ENCODE data around the gene BAZ1A. TPM values are rescaled to one million over a fixed set of nuclear protein-coding genes. Genes with fewer than 3 reads are reported as not detected.
"Not testable (repeated sequence)": the region's sequence is repeated elsewhere in the genome, so short reads cannot be mapped to it uniquely, and the experiment has no call there.

Gene BAZ1A
- total RNA-seq, 1 donor from 2014 or later, result 5.6 TPM

DNA sequence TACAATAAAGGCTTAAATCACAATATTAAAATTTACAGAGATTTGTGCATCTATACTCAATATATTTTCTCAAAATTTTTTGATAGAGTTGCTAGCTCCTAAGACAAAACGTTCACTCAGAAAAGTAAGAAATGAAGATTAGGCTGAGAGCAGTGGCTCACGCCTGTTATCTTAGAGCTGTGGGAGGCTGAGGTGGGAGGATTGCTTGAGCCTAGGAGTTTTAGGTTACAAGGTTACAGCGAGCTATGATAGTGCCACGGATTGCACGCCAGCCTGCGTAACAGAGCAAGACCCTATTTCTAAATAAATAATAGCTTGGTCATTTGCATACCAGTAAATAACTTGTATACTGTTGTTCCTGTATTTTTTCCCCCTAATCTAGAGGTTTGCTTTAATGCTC lies 125.8 kb downstream of the BAZ1A start:
- ATAC-seq (no peak), DNase-seq (ENCODE audit: missing footprints) (no peak)
- intact Hi-C loops (cut with DNase I), result no loop called here

GRCh38 chr14:34742270-34743115 lies 132.7 kb downstream of the BAZ1A start:
- ATAC-seq, result no peak
- DNase-seq (ENCODE audit: missing footprints), result no peak
- intact Hi-C loops (cut with DNase I), result no loop called here

DNA sequence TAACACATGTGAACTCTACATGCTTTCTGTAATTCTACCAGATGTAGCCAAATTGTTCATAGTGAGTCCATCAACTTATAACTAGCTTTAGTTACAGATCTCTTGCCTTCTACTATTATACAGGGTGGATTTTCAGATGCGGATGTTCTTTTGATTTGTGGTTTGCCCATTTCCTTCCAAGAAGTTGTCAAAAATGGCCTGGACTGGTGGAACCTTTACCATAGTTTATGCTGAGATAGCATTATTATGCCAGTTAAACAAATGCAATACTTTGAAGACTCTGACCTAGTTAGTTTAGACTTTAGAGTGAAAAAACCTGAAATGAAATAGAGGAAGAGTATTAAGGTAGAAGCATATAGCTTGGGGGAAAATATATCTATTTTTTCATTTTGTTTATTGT lies 133.3 kb downstream of the BAZ1A start:
- ATAC-seq (no peak), DNase-seq (ENCODE audit: missing footprints) (no peak)
- intact Hi-C loops (cut with DNase I), result no loop called here

DNA sequence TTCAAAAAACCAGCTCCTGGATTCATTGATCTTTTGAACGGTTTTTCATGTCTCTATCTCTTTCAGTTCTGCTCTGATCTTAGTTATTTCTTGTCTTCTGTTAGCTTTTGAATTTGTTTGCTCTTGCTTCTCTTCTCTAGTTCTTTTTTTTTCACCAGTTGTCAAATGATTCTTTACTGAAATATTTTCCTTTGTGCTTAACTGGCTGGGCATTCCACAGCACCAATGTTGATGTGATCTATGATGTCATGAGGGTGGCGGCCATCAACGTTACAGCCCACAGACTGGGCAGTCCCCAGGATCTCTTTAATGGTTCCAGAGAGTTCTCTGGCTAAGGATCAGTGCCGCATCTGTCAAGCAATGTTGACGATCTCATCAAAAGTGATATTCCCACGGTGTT lies 135.0 kb downstream of the BAZ1A start:
- ATAC-seq; intact Hi-C loops (cut with DNase I); DNase-seq (ENCODE audit: missing footprints): not testable (repeated sequence)

DNA sequence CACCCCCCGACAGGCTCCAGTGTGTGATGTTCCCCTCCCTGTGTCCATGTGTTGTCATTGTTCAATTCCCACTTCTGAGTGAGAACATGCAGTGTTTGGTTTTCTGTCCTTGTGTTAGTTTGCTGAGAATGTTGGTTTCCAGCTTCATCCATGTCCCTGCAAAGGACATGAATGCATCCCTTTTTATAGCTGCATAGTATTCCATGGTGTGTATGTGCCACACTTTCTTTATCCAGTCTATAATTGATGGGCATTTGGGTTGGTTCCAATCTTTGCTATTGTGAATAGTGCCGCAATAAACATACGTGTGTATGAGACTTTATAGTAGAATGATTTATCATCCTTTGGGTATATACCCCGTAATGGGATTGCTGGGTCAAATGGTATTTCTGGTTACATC lies 138.1 kb downstream of the BAZ1A start:
- not testable (repeated sequence) for ATAC-seq

DNA sequence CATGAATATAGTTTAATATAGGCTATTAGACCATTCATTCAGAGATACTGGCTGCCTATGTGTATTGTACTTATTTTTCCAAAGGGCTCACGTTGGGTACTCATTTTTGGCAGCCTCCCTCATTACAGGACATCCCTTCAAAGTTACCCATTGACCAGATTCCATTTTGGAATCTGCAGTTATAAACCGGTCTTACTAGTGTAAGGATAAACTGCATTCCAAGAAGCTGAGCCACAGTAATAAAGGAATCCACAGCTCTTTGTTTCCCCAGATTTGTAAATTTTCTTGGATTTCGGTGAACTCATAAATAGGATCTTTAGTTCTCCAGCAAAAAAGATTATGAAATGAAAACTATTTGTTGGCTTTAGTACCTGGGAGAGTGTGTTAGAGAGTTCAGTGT lies 141.9 kb downstream of the BAZ1A start:
- ATAC-seq, result no peak

More for the DNA sequence above, 138.1 kb downstream of the BAZ1A start:
- intact Hi-C loops (cut with DNase I); DNase-seq (ENCODE audit: missing footprints): not testable (repeated sequence)

DNA sequence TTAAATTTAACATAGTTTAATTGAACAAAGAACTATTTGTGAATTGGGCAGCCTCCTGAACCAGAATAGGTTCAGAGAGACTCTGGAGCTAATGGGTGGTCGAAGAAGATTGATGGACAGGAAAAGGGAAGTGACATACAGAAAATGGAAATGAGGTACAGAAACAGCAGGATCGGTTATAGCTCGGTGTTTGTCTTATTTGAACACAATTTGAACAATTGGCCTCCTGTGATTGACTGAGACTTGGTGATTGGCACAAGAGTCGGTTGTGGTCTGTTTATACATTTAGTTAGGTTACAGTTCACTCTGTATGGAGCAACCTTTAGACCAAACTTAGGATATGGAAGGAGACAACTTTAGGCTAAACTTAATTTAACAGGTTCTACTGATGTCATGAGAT lies 142.4 kb downstream of the BAZ1A start:
- no peak for ATAC-seq
- no peak for DNase-seq (ENCODE audit: missing footprints)
- intact Hi-C loops (cut with DNase I), result no loop called here

More for the DNA sequence above, 141.9 kb downstream of the BAZ1A start:
- intact Hi-C loops (cut with DNase I), result no loop called here
- DNase-seq (ENCODE audit: missing footprints), result no peak

DNA sequence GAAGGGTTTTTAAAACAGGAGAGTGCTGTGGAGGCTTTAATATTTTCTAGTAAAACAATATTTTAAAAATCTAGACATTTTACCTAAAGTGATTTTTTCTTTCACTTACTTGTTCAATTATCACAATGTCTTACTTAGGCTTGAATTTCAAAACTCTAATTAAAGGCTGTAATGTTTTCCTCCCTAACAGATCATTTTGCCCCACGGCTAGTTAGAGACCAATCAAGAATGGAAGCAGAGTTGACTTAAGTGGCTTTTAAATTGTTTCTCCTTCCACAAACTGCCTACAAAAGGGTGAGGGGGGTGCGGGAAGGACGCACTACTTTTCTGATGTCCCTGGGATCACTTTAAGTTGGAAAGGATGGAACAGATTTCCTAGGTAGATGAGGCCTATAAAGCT lies 151.3 kb downstream of the BAZ1A start:
- intact Hi-C loops (cut with DNase I), result no loop called here
- DNase-seq (ENCODE audit: missing footprints) (no peak), ATAC-seq (no peak)

GRCh38 chr14:34722723-34723545 lies 152.2 kb downstream of the BAZ1A start:
- intact Hi-C loops (cut with DNase I), result no loop called here
- ATAC-seq, result peak; percentile 48
- DNase-seq (ENCODE audit: missing footprints), result no peak

- intact Hi-C loops (cut with DNase I), result no loop called here
- no peak for DNase-seq (ENCODE audit: missing footprints)
- no peak for ATAC-seq
These were observed 154.0 kb downstream of the BAZ1A start for GRCh38 chr14:34721129-34721528.

GRCh38 chr14:34718750-34719304 lies 156.3 kb downstream of the BAZ1A start:
- no peak for ATAC-seq
- DNase-seq (ENCODE audit: missing footprints), result no peak
- intact Hi-C loops (cut with DNase I), result no loop called here

- intact Hi-C loops (cut with DNase I), result loop anchor here (2.0 kb wide), 1 partner anchor 86 kb away; no protein-coding TSS in a partner anchor
- ATAC-seq (no peak), DNase-seq (ENCODE audit: missing footprints) (no peak)
These were observed 159.9 kb downstream of the BAZ1A start for GRCh38 chr14:34715127-34715863.

DNA sequence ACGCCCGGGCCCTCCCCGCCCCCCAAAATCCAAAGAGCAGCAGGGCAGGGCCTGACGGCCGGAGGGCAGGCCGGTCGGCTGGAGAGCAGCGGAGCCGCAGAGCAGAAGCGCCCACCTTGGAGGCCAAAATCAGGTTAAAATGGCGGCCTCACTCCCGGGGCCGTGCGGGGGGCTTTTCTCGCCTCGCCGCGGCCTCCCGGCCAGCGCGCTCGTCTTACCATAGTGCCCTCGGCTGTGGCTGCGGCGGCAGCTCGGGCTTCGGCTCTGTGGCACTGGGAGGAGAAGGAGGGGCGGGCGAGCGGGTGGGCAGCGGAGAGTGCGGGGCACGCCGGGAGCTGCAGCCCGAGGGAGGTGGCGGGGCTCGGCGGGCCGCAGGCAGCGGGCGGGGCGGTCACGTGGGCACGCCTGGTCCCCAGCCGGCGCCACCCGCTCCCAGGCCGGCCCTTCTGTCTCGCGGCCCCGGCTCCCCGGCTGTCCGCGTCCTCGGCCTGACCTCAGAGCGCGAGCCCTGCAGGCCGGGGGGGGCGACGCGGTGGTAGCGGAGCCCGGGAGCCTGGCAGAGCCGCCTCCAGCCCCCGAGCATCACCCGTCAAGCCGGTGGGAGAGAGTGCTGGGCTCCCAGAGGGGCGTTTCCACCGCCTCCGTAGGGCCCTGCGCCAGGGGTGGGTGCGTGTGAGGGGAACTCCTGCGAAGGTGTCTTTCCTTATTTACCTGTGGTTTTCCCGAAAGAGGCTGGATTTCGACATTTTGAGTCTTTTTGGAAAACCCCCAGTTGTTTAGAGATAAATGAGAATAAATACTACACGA lies 160.6 kb downstream of the BAZ1A start, which contains the start of gene CFL2:
Gene CFL2, minus strand, starts transcription at position 274 of the 807 bp plus-strand sequence. Its CDS starts 53 bp downstream, at position 221.
- ATAC-seq, result peak; percentile 99
- DNase-seq (ENCODE audit: missing footprints), result peak; percentile 91
- intact Hi-C loops (cut with DNase I), result loop anchor here (2.0 to 5.0 kb wide), 2 partner anchors 86 to 158 kb away; no protein-coding TSS in a partner anchor

DNA sequence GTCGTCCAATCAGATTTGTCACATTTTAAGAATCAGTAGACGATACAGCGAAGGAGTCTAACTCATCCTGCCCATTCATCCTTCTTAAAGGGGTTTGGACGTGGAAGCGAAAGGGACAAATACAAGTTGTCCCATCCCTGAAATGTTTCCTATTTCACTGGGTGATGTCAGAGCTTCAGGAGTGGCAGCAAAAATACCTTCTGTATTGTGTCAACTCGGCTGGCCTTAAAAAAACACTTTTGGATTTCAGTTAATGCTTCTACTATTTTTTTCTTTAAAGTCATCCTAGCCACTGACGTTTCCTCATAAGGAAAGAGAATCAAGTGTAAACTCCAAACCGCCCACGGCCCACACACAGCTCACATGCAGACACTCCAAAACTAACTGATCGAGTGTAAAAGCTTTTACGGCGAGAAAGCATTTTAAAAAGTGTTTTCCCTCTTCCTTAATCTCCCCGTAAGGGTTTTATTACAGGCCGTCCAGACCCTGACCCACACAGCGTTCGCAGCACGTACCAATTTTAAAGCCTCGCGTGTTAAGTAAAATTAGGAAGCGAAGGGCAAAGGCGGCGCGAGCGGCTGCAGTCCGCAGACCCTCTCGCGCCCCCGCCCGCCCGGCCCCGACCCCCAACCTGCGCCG lies 161.4 kb downstream of the BAZ1A start:
- intact Hi-C loops (cut with DNase I), result loop anchor here (2.0 to 5.0 kb wide), 2 partner anchors 85 to 159 kb away; no protein-coding TSS in a partner anchor
- ATAC-seq (peak; percentile 46), DNase-seq (ENCODE audit: missing footprints) (no peak)

GRCh38 chr14:34713122-34713680 lies 162.0 kb downstream of the BAZ1A start:
- no peak for DNase-seq (ENCODE audit: missing footprints)
- ATAC-seq, result no peak
- intact Hi-C loops (cut with DNase I), result loop anchor here (5.0 kb wide), 1 partner anchor 159 kb away; no protein-coding TSS in a partner anchor

DNA sequence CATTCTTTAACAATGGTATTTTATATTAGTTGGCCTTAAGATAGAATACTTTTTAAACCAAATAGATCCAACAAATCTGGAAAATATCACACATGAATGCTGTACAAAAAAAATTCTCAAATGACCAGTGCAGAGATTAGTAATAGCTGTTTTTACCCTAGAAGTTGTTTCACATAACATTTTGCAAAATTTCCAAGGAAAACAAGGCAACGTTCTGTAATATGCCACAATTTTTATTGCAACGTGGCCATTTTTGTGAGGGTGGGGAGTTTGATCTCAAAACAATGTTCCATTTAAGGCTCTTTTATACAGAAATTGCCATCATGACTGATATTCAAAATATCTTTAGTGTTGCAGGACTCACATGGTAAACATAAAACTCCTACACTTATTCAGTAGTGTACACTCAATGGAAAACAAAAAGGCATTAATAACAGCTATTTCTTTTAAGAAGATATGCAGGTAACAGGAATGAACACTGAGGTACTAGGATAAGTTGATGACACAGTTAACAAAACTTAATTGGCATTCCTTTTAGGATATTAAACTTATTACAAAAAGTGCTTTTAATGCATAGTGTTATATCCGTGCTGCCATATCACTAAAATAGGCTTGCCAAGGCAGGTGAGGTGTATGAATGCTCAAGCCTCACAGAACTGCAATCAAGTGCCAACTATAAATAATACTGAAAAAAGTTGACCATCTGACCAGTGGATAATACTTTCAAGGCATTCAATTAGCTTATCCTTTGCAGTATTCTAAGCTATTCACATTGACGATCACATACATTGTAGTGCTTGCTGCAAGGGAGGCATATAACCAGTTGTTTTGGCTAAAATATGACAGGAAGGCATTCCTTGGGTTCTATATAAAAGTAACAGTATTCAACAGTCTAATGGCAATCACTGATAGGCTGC lies 163.1 kb downstream of the BAZ1A start:
- ATAC-seq (no peak), DNase-seq (ENCODE audit: missing footprints) (no peak)
- intact Hi-C loops (cut with DNase I), result loop anchor here (5.0 kb wide), 1 partner anchor 160 kb away; no protein-coding TSS in a partner anchor
